NB4 (cell line): ENCODE measurements around the gene INAVA.

ENCODE experiments used
- MYC ChIP-seq: IDR thresholded peaks from 2 replicates; pipeline ENCODE4 v1.6.1; 2011; ENCODE audit warnings: low read depth, low read length
- POLR2A ChIP-seq: IDR thresholded peaks from 2 replicates; pipeline ENCODE4 v1.6.1; 2011; ENCODE audit warnings: mild to moderate bottlenecking; ENCODE audit not compliant: insufficient read length; ENCODE audit errors: extremely low read depth
- TF ChIP-seq, protein P1 (sequence below): IDR thresholded peaks from one replicate; pipeline ENCODE4 v1.5.1; 2012; ENCODE audit warnings: low read depth, low read length

DNA sequence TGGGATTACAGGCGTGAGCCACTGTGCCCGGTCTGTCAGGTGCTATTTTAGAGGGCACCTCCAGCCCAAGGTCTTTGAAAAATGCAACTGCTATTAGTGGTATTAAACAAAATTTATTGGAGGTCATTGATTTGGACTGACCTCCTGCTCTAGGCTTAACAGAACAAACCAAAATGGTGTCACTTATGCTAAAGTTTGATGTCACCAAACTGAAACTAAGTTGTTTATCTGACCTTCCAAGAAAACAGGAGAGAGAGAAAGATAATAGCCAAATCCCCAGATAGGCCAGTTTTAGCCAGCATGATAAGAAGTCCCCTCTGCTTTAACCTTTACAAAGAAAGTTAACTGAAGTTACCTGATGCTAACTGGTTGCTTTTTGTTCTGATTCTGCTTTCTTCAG is 8.1 kb upstream of the INAVA start:
- TF ChIP-seq, protein P1, sequence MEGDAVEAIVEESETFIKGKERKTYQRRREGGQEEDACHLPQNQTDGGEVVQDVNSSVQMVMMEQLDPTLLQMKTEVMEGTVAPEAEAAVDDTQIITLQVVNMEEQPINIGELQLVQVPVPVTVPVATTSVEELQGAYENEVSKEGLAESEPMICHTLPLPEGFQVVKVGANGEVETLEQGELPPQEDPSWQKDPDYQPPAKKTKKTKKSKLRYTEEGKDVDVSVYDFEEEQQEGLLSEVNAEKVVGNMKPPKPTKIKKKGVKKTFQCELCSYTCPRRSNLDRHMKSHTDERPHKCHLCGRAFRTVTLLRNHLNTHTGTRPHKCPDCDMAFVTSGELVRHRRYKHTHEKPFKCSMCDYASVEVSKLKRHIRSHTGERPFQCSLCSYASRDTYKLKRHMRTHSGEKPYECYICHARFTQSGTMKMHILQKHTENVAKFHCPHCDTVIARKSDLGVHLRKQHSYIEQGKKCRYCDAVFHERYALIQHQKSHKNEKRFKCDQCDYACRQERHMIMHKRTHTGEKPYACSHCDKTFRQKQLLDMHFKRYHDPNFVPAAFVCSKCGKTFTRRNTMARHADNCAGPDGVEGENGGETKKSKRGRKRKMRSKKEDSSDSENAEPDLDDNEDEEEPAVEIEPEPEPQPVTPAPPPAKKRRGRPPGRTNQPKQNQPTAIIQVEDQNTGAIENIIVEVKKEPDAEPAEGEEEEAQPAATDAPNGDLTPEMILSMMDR = no peak
- TF ChIP-seq POLR2A (no peak), MYC (no peak)
